ENCODE measurements around the gene SHTN1. TPM values are rescaled to one million over a fixed set of nuclear protein-coding genes. Genes with fewer than 3 reads are reported as not detected.
A peak's percentile ranks its signal among the peaks of the same experiment; 100 is the strongest.

The SHTN1 gene
- total and polyA plus RNA-seq, 2 donors (not counting 3 experiments of a cell fraction or from before 2014, with no cell fraction given) = 4.8 to 36.5 TPM

DNA sequence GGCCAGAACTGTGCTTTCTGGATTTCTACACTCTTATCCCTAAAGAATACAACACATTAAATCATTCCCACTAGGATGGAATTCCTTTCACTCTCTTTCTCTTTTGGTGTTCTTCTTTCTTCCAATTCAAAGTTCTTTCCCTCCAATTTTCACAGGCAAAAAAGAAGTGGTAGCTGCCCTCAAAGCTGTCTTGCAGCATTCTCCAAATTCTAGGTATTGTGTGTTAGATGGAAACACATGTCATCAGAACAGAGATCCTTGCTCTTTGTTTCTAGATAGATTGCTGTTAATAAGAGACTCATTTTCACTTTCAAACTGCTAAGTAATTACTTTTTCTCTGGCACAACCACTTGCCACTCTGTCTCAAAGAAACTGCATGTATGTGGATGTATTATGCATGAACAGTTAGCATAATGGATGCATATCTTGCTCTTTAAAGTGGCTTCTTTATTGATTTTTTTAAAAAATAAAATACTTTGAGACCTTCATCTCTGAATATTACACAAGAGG lies 31.0 kb downstream of the SHTN1 start:
- POLR2A ChIA-PET = no interaction called here
- peaks cover 0 to 3% of the 10 kb centered on the region in 2 experiments for H3K36me3 ChIP-seq (ENCODE audit: control insufficient read depth in 2 of 2, extremely low read depth in 1 of 2, insufficient read depth in 2 of 2, low read length in 2 of 2)
- no peak for FAIRE-seq
- H3K79me2 ChIP-seq (ENCODE audit: control insufficient read depth, insufficient read depth, low read length) = peaks cover 13% of the 10 kb centered on the region
- CTCF ChIA-PET = interaction anchor here (0.8 to 2.7 kb wide), 10 partner anchors 9 to 201 kb away, joined by 3 to 20 read pairs (median 4); no protein-coding TSS in a partner anchor
- H3K27me3 ChIP-seq (ENCODE audit: control insufficient read depth in 2 of 2, insufficient read depth in 2 of 2, low read length in 2 of 2) = no peaks in the 10 kb centered on the region
- H3K9me3 ChIP-seq (replicated peaks; ENCODE audit: control insufficient read depth, insufficient read depth, low read length) = no peaks in the 10 kb centered on the region
- no peaks in the 10 kb centered on the region for H4K20me1 ChIP-seq (replicated peaks; ENCODE audit: control insufficient read depth, extremely low read depth, insufficient read depth, low read length)
- dilution Hi-C loops (cut with MboI; ENCODE audit: extremely low pct_ligation_motif_present, low sequenced_read_pairs) (no loop called here), intact Hi-C loops (cut with micrococcal nuclease) (loop anchor here (1.0 kb wide), 2 partner anchors 26 to 30 kb away; no protein-coding TSS in a partner anchor)
- H3K4me2 ChIP-seq (ENCODE audit: insufficient read depth, low read length) = peak overlapping the region; percentile 99
- H2AFZ ChIP-seq (ENCODE audit: low read depth, low read length) = no peak overlapping the region
- H3K27ac ChIP-seq (ENCODE audit: insufficient read depth, low read depth, low read length) = peak overlapping the region; percentile 63
- TF ChIP-seq JUN (IDR thresholded peaks at IDR 0.05; ENCODE audit: borderline replicate concordance, insufficient read depth, insufficient read length, low read depth) (no peak), MYC (IDR thresholded peaks at IDR 0.05; ENCODE audit: low read depth, low read length) (no peak), POLR2AphosphoS5 (IDR thresholded peaks at IDR 0.05; ENCODE audit: insufficient read depth, low read depth, low read length) (no peak), FOS (IDR thresholded peaks at IDR 0.05; ENCODE audit: borderline replicate concordance, insufficient read depth, low read length) (no peak)
- TF ChIP-seq, protein P1, sequence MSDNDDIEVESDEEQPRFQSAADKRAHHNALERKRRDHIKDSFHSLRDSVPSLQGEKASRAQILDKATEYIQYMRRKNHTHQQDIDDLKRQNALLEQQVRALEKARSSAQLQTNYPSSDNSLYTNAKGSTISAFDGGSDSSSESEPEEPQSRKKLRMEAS (IDR thresholded peaks at IDR 0.05; ENCODE audit: insufficient read depth, insufficient read length) = no peak
- no TSS peak for BruUV-seq (replicated peaks)
- DNase-seq (ENCODE audit: low read depth, low spot score) = no peak
- peak overlapping the region in 2 of 3 experiments; percentile 40 to 54 for H3K4me3 ChIP-seq (replicated peaks in 1 of 3; ENCODE audit: insufficient read depth in 1 of 3, low read depth in 1 of 3, low read length in 3 of 3)
- H3K4me1 ChIP-seq (ENCODE audit: control insufficient read depth, extremely low read depth, insufficient read depth, low read length) = peaks cover 20% of the 10 kb centered on the region
- H3K9me1 ChIP-seq (replicated peaks; ENCODE audit: control insufficient read depth, extremely low read depth, insufficient read depth, low read length) = no peaks in the 10 kb centered on the region
- peak overlapping the region; percentile 47 for H3K9ac ChIP-seq (replicated peaks; ENCODE audit: extremely low read depth, insufficient read depth, low read length)

DNA sequence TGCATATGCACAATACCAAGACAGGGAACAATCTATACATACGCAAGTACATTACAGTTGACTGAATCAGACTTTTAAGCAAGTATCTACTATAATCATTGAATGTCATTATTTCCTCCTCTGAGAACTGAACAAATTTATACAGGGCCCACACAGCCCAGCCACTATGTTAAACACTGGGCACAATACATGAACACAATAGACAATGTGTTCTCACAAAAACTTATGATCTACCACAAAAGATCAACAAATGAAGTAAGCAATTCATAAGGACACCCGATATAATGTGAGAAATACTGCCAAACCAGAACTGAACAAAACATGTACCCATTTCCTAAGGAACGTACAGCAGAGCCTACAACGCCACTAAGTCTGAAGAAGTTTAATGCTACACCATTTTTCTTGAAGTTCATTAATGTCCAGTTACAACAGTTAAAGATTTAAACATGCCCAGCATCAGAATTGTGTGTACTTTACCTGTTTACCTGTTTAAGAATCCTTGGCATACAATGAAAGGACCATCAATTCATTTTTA lies 31.5 kb downstream of the SHTN1 start:
- Histone ChIP-seq H3K27me3 (ENCODE audit: control insufficient read depth in 2 of 2, insufficient read depth in 2 of 2, low read length in 2 of 2) (no peaks in the 10 kb centered on the region), H3K36me3 (ENCODE audit: control insufficient read depth in 2 of 2, extremely low read depth in 1 of 2, insufficient read depth in 2 of 2, low read length in 2 of 2) (peaks cover 0 to 3% of the 10 kb centered on the region in 2 experiments), H4K20me1 (replicated peaks; ENCODE audit: control insufficient read depth, extremely low read depth, insufficient read depth, low read length) (no peaks in the 10 kb centered on the region), H3K9ac (replicated peaks; ENCODE audit: extremely low read depth, insufficient read depth, low read length) (no peak overlapping the region), H3K4me1 (ENCODE audit: control insufficient read depth, extremely low read depth, insufficient read depth, low read length) (peaks cover 20% of the 10 kb centered on the region), H3K4me3 (replicated peaks in 1 of 3; ENCODE audit: insufficient read depth in 1 of 3, low read depth in 1 of 3, low read length in 3 of 3) (no peak overlapping the region), H3K79me2 (ENCODE audit: control insufficient read depth, insufficient read depth, low read length) (peaks cover 13% of the 10 kb centered on the region), H3K9me3 (replicated peaks; ENCODE audit: control insufficient read depth, insufficient read depth, low read length) (no peaks in the 10 kb centered on the region), H3K27ac (ENCODE audit: insufficient read depth, low read depth, low read length) (no peak overlapping the region), H2AFZ (ENCODE audit: low read depth, low read length) (no peak overlapping the region), H3K9me1 (replicated peaks; ENCODE audit: control insufficient read depth, extremely low read depth, insufficient read depth, low read length) (no peaks in the 10 kb centered on the region), H3K4me2 (ENCODE audit: insufficient read depth, low read length) (no peak overlapping the region)
- POLR2A ChIA-PET = no interaction called here
- no TSS peak for BruUV-seq (replicated peaks)
- TF ChIP-seq JUN (IDR thresholded peaks at IDR 0.05; ENCODE audit: borderline replicate concordance, insufficient read depth, insufficient read length, low read depth) (no peak), POLR2AphosphoS5 (IDR thresholded peaks at IDR 0.05; ENCODE audit: insufficient read depth, low read depth, low read length) (no peak), POLR2A (IDR thresholded peaks at IDR 0.05; ENCODE audit: low read depth, low read length) (no peak), GATA2 (IDR thresholded peaks at IDR 0.05; ENCODE audit: insufficient read depth, insufficient read length, low read depth, low read length) (no peak), EZH2 (IDR thresholded peaks at IDR 0.05; ENCODE audit: borderline replicate concordance, low read depth, low read length, severe bottlenecking) (no peak), FOS (IDR thresholded peaks at IDR 0.05; ENCODE audit: borderline replicate concordance, insufficient read depth, low read length) (no peak), MYC (IDR thresholded peaks at IDR 0.05; ENCODE audit: low read depth, low read length) (no peak)
- TF ChIP-seq, protein P2, sequence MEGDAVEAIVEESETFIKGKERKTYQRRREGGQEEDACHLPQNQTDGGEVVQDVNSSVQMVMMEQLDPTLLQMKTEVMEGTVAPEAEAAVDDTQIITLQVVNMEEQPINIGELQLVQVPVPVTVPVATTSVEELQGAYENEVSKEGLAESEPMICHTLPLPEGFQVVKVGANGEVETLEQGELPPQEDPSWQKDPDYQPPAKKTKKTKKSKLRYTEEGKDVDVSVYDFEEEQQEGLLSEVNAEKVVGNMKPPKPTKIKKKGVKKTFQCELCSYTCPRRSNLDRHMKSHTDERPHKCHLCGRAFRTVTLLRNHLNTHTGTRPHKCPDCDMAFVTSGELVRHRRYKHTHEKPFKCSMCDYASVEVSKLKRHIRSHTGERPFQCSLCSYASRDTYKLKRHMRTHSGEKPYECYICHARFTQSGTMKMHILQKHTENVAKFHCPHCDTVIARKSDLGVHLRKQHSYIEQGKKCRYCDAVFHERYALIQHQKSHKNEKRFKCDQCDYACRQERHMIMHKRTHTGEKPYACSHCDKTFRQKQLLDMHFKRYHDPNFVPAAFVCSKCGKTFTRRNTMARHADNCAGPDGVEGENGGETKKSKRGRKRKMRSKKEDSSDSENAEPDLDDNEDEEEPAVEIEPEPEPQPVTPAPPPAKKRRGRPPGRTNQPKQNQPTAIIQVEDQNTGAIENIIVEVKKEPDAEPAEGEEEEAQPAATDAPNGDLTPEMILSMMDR (IDR thresholded peaks at IDR 0.05; ENCODE audit: extremely low read depth in 1 of 2, insufficient read depth in 1 of 2, low read depth in 1 of 2, low read length in 2 of 2) = no peak
- TF ChIP-seq, protein P1 (IDR thresholded peaks at IDR 0.05; ENCODE audit: insufficient read depth, insufficient read length) = no peak
- FAIRE-seq = no peak
- intact Hi-C loops (cut with micrococcal nuclease) = no loop called here
- no peak for DNase-seq (ENCODE audit: low read depth, low spot score)
- CTCF ChIA-PET = interaction anchor here (1.3 kb wide), 1 partner anchor 192 kb away, joined by 5 read pairs; no protein-coding TSS in a partner anchor
- dilution Hi-C loops (cut with MboI; ENCODE audit: extremely low pct_ligation_motif_present, low sequenced_read_pairs) = no loop called here
